C4-2B (cell line): Measurements from ENCODE around the gene NLGN4X.

Experiments
- H3K27ac ChIP-seq: fragments of 450-650 bp; 2 replicates; pipeline ENCODE4 v1.5.1; 2017
- ZFX ChIP-seq: fragments of 450-650 bp; IDR thresholded peaks from 2 replicates; pipeline ENCODE4 v1.6.1; 2017
- TF ChIP-seq, protein P1 (sequence below): fragments of 450-650 bp; conservative IDR thresholded peaks from 2 replicates; pipeline ENCODE4 v1.5.1; 2017; ENCODE audit warnings: mild to moderate bottlenecking

NLGN4X gene

GRCh38 chrX:5891378-5891777 lies 337.3 kb downstream of the NLGN4X start:
- H3K27ac ChIP-seq: no peak overlapping the region

GRCh38 chrX:5876984-5877596 lies 351.6 kb downstream of the NLGN4X start:
- H3K27ac ChIP-seq: no peak overlapping the region
- no peak for TF ChIP-seq ZFX
- TF ChIP-seq, protein P1, sequence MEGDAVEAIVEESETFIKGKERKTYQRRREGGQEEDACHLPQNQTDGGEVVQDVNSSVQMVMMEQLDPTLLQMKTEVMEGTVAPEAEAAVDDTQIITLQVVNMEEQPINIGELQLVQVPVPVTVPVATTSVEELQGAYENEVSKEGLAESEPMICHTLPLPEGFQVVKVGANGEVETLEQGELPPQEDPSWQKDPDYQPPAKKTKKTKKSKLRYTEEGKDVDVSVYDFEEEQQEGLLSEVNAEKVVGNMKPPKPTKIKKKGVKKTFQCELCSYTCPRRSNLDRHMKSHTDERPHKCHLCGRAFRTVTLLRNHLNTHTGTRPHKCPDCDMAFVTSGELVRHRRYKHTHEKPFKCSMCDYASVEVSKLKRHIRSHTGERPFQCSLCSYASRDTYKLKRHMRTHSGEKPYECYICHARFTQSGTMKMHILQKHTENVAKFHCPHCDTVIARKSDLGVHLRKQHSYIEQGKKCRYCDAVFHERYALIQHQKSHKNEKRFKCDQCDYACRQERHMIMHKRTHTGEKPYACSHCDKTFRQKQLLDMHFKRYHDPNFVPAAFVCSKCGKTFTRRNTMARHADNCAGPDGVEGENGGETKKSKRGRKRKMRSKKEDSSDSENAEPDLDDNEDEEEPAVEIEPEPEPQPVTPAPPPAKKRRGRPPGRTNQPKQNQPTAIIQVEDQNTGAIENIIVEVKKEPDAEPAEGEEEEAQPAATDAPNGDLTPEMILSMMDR: peak; percentile 77

More at GRCh38 chrX:5891378-5891777, 337.3 kb downstream of the NLGN4X start:
- no peak for TF ChIP-seq ZFX
- TF ChIP-seq, protein P1: no peak

DNA sequence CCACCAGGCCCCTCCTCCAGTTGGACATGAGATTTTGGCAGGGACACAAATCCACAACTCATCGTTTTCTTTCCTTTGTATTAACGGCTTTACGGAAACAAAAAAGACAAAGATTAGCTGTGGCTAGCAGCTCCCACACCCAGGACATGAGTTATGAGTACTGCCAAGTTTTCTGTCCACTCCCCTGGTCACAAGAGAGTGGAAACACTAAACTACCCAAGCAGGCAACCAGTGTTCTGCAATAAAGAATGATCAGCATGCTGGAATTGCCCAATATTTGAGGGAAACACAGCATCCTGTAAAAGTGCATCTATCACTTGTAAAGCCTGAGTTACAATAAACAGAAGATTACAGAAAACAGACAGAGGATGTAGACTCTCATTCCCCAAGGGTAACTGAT lies 358.4 kb downstream of the NLGN4X start:
- no peak overlapping the region for H3K27ac ChIP-seq
- TF ChIP-seq, protein P1: no peak
- no peak for TF ChIP-seq ZFX

- H3K27ac ChIP-seq: no peak overlapping the region
Measured at GRCh38 chrX:5869786-5870185, 358.9 kb downstream of the NLGN4X start.

DNA sequence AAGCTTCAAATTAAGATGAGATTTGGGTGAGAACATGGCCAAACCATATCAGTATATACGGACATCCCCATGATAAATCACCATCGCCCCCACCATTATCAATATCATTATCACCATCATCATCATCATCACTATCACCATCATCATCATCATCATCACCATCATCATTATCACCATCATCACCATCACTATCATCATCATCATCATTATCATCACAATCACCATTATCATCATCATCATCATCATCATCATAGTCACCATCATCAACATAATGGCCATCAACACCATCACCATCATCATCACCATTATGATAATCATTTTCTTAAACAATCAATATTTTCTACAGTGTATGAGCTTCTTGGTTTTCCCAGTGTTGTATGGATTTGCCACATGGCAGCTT lies 360.9 kb downstream of the NLGN4X start:
- H3K27ac ChIP-seq: no peak overlapping the region
- TF ChIP-seq, protein P1: no peak
- no peak for TF ChIP-seq ZFX

More at GRCh38 chrX:5869786-5870185, 358.9 kb downstream of the NLGN4X start:
- TF ChIP-seq, protein P1: no peak
- no peak for TF ChIP-seq ZFX

GRCh38 chrX:5857232-5857631 lies 371.4 kb downstream of the NLGN4X start:
- H3K27ac ChIP-seq: no peak overlapping the region
- TF ChIP-seq, protein P1: no peak
- no peak for TF ChIP-seq ZFX

GRCh38 chrX:5852941-5853340 lies 375.7 kb downstream of the NLGN4X start:
- TF ChIP-seq, protein P1: no peak
- no peak for TF ChIP-seq ZFX
- no peak overlapping the region for H3K27ac ChIP-seq
